Uterus (tissue), 4 donors: ENCODE results near the gene UROC1. TPM values are rescaled to one million over a fixed set of nuclear protein-coding genes. Genes with fewer than 3 reads are reported as not detected.
A peak's percentile ranks its signal among the peaks of the same experiment; 100 is the strongest.

ENCODE experiments used
- DNase-seq, 2 donors: peaks; one replicate each; pipeline ENCODE4 v3.0.0-alpha.2; 2019 to 2020
- H3K27ac ChIP-seq, 2 donors: fragments of 200-600 bp; sonication (generic); 1 replicate in 1 of 2; 2 replicates in 1 of 2; pipeline ENCODE4 v1.5.1; 2016 to 2018
- H3K27me3 ChIP-seq, 2 donors: fragments of 200-600 bp; sonication (generic); one replicate each; pipeline ENCODE4 v1.5.1; 2018 to 2019; ENCODE audit warnings: control low read depth in 1 of 2
- H3K36me3 ChIP-seq, 2 donors: fragments of 200-600 bp; sonication (generic); one replicate each; pipeline ENCODE4 v1.5.1; 2019; ENCODE audit warnings: control low read depth in 1 of 2
- H3K4me1 ChIP-seq, 2 donors: fragments of 200-600 bp; sonication (generic); one replicate each; pipeline ENCODE4 v1.5.1; 2018 to 2019; ENCODE audit warnings: control low read depth in 1 of 2
- H3K4me3 ChIP-seq, 2 donors: fragments of 200-600 bp; sonication (generic); 1 replicate in 1 of 2; 2 replicates in 1 of 2; pipeline ENCODE4 v1.5.1; 2018 to 2019; ENCODE audit warnings: mild to moderate bottlenecking in 1 of 2
- H3K9me3 ChIP-seq, 2 donors: fragments of 200-600 bp; sonication (generic); one replicate each; pipeline ENCODE4 v1.5.1; 2019; ENCODE audit warnings: control low read depth in 1 of 2
- CTCF ChIP-seq, 4 experiments: fragments of 200-600 bp in 2 of 4; fragments of 450-650 bp in 2 of 4; sonication (generic) in 2 of 4; IDR thresholded peaks; one replicate each; pipeline ENCODE4 v1.5.1; 2016 to 2019; ENCODE audit warnings: antibody characterized with exemption in 4 of 4, mild to moderate bottlenecking in 2 of 4, moderate library complexity in 1 of 4
- POLR2A ChIP-seq, 2 donors: fragments of 450-650 bp; IDR thresholded peaks; one replicate each; pipeline ENCODE4 v1.6.1; 2016; ENCODE audit warnings: antibody characterized with exemption in 2 of 2, mild to moderate bottlenecking in 1 of 2, moderate library complexity in 1 of 2
- intact Hi-C: fragments of 100-400 bp; cut with DNase I; formaldehyde crosslinking; loops from one replicate; pipeline ENCODE4 v1.15.1; 2023; ENCODE audit warnings: low total_unique reads
- total RNA-seq, 4 donors: library from RNA; depleted of rRNA in 3 of 4; stranded (reverse); fragments of >200 nt in 3 of 4; gene quantifications; one replicate each; pipeline versions ENCODE4 v1.1.0 to v1.2.4, GENCODE V29; 2014 to 2023
- donor health status: DM: yes; HTN: yes; CAD: no.

The UROC1 gene
- total RNA-seq, 4 donors from 2014 or later: 0.07 TPM; not detected in 3

- TF ChIP-seq CTCF (IDR thresholded peaks at IDR 0.05) (no peak), POLR2A (IDR thresholded peaks at IDR 0.05) (no peak)
- Histone ChIP-seq H3K27me3 (no peaks in the 10 kb centered on the region), H3K27ac (no peak overlapping the region), H3K36me3 (no peaks in the 10 kb centered on the region), H3K4me1 (no peaks in the 10 kb centered on the region), H3K4me3 (no peak overlapping the region), H3K9me3 (no peaks in the 10 kb centered on the region)
- peak in 1 of 2 donors; percentile 3 for DNase-seq
- intact Hi-C loops: no loop called here
These were observed 28.4 kb upstream of the UROC1 start for GRCh38 chr3:126546013-126546412.

- no peak overlapping the region for H3K27ac ChIP-seq
- no peaks in the 10 kb centered on the region for H3K36me3 ChIP-seq
- TF ChIP-seq POLR2A (IDR thresholded peaks at IDR 0.05): no peak
- no peak for TF ChIP-seq CTCF (IDR thresholded peaks at IDR 0.05)
- intact Hi-C loops: no loop called here
- H3K4me3 ChIP-seq: no peak overlapping the region
- DNase-seq: peak in 1 of 2 donors; percentile 1
- H3K27me3 ChIP-seq: no peaks in the 10 kb centered on the region
- H3K4me1 ChIP-seq: no peaks in the 10 kb centered on the region
- H3K9me3 ChIP-seq: no peaks in the 10 kb centered on the region
These were observed 28.0 kb upstream of the UROC1 start for GRCh38 chr3:126545544-126545943.

GRCh38 chr3:126544596-126545281 lies 27.2 kb upstream of the UROC1 start:
- Histone ChIP-seq H3K4me1 (no peaks in the 10 kb centered on the region), H3K27ac (no peak overlapping the region), H3K4me3 (no peak overlapping the region), H3K27me3 (no peaks in the 10 kb centered on the region), H3K36me3 (no peaks in the 10 kb centered on the region), H3K9me3 (no peaks in the 10 kb centered on the region)
- DNase-seq: peak; percentile 7 to 8
- intact Hi-C loops: no loop called here
- no peak for TF ChIP-seq POLR2A (IDR thresholded peaks at IDR 0.05)
- TF ChIP-seq CTCF (IDR thresholded peaks at IDR 0.05): no peak

- Histone ChIP-seq H3K4me3 (no peak overlapping the region), H3K36me3 (no peaks in the 10 kb centered on the region), H3K4me1 (no peaks in the 10 kb centered on the region), H3K27me3 (no peaks in the 10 kb centered on the region), H3K27ac (no peak overlapping the region), H3K9me3 (no peaks in the 10 kb centered on the region)
- intact Hi-C loops: no loop called here
- DNase-seq: peak; percentile 3 to 6
- no peak for TF ChIP-seq CTCF (IDR thresholded peaks at IDR 0.05)
- no peak for TF ChIP-seq POLR2A (IDR thresholded peaks at IDR 0.05)
These were observed 26.0 kb upstream of the UROC1 start for GRCh38 chr3:126543457-126544061.
